Skeletal muscle satellite cell (primary cell): ENCODE results near the gene PKNOX1. TPM values are rescaled to one million over a fixed set of nuclear protein-coding genes. Genes with fewer than 3 reads are reported as not detected.
"Not testable (repeated sequence)": the region's sequence is repeated elsewhere in the genome, so short reads cannot be mapped to it uniquely, and the experiment has no call there.

Experiments used
- H3K27me3 ChIP-seq: 2 replicates; pipeline ENCODE4 v1.7.0; 2013; ENCODE audit warnings: low read length; ENCODE audit not compliant: control insufficient read depth, insufficient read depth
- H3K36me3 ChIP-seq: 2 replicates; pipeline ENCODE4 v1.7.0; 2013; ENCODE audit warnings: mild to moderate bottlenecking, control low read depth, low read length; ENCODE audit not compliant: insufficient read depth
- H3K4me1 ChIP-seq: 2 replicates; pipeline ENCODE4 v1.7.0; 2013; ENCODE audit warnings: low read length; ENCODE audit not compliant: control insufficient read depth, insufficient read depth
- H3K4me2 ChIP-seq: 2 replicates; pipeline ENCODE4 v1.7.0; 2013; ENCODE audit warnings: mild to moderate bottlenecking, low read length
- H3K4me3 ChIP-seq: 2 replicates; pipeline ENCODE4 v1.7.0; 2013; ENCODE audit warnings: low read length
- H3K9ac ChIP-seq: 2 replicates; pipeline ENCODE4 v1.7.0; 2013; ENCODE audit warnings: mild to moderate bottlenecking, low read depth, low read length, moderate library complexity
- H3K9me3 ChIP-seq: replicated peaks from 2 replicates; pipeline ENCODE4 v1.7.0; 2013; ENCODE audit warnings: mild to moderate bottlenecking, control low read depth, low read length
- total RNA-seq: library from RNA; depleted of rRNA; stranded (reverse); fragments of >200 nt; gene quantifications from 2 replicates; pipeline ENCODE4 v1.2.3, GENCODE V29; 2012; rRNA removed

PKNOX1 gene
- 18.8 and 21.3 TPM in 2 replicates for total RNA-seq

- Histone ChIP-seq H3K9ac (peak within 1 kb of the TSS; percentile 94), H3K4me3 (peak within 1 kb of the TSS; percentile 86), H3K4me1 (peaks cover 12% of the 10 kb centered on the region), H3K9me3 (no peaks in the 10 kb centered on the region), H3K4me2 (peak within 1 kb of the TSS; percentile 97), H3K27me3 (no peaks in the 10 kb centered on the region), H3K36me3 (no peaks in the 10 kb centered on the region)
These were observed at the start of gene PKNOX1 for GRCh38 chr21:42973991-42974831. PKNOX1 (plus strand) TSS chr21:42974562; CDS start chr21:43004382, 29,820 bp downstream.

- no peaks in the 10 kb centered on the region for H3K36me3 ChIP-seq
- H3K27me3 ChIP-seq = no peaks in the 10 kb centered on the region
- no peaks in the 10 kb centered on the region for H3K9me3 ChIP-seq
- peaks cover 9% of the 10 kb centered on the region for H3K4me1 ChIP-seq
- peak within 1 kb of the TSS; percentile 44 for H3K9ac ChIP-seq
- H3K4me2 ChIP-seq = no peak within 1 kb of the TSS
- no peak within 1 kb of the TSS for H3K4me3 ChIP-seq
These were observed 49.0 kb upstream of the PKNOX1 start, which contains the start of gene ERVH48-1 for GRCh38 chr21:42925114-42925926. ERVH48-1 (minus strand) TSS chr21:42925630; CDS start chr21:42919006, 6,624 bp downstream.

GRCh38 chr21:42927474-42928200 lies 46.7 kb upstream of the PKNOX1 start:
- not testable (repeated sequence) for H3K4me1 ChIP-seq, H3K36me3 ChIP-seq, H3K27me3 ChIP-seq, H3K4me2 ChIP-seq, H3K9ac ChIP-seq, H3K9me3 ChIP-seq, H3K4me3 ChIP-seq

GRCh38 chr21:42929969-42930368 lies 44.4 kb upstream of the PKNOX1 start:
- Histone ChIP-seq H3K4me3 (no peak overlapping the region), H3K27me3 (no peaks in the 10 kb centered on the region), H3K4me1 (peaks cover 4% of the 10 kb centered on the region), H3K4me2 (no peak overlapping the region), H3K9me3 (no peaks in the 10 kb centered on the region), H3K36me3 (no peaks in the 10 kb centered on the region), H3K9ac (no peak overlapping the region)

GRCh38 chr21:42931560-42932235 lies 42.7 kb upstream of the PKNOX1 start:
- Histone ChIP-seq H3K4me1 (peaks cover 4% of the 10 kb centered on the region), H3K36me3 (no peaks in the 10 kb centered on the region), H3K9me3 (no peaks in the 10 kb centered on the region), H3K27me3 (no peaks in the 10 kb centered on the region), H3K9ac (no peak overlapping the region), H3K4me2 (no peak overlapping the region), H3K4me3 (no peak overlapping the region)

- H3K4me1 ChIP-seq, H3K4me3 ChIP-seq, H3K27me3 ChIP-seq, H3K9ac ChIP-seq, H3K9me3 ChIP-seq, H3K36me3 ChIP-seq: not testable (repeated sequence)
- peak overlapping the region; percentile 58 for H3K4me2 ChIP-seq
These were observed 41.8 kb upstream of the PKNOX1 start for GRCh38 chr21:42932378-42933136.

GRCh38 chr21:42933137-42933970 lies 41.0 kb upstream of the PKNOX1 start:
- not testable (repeated sequence) for H3K9me3 ChIP-seq, H3K9ac ChIP-seq, H3K4me3 ChIP-seq, H3K36me3 ChIP-seq, H3K27me3 ChIP-seq, H3K4me1 ChIP-seq
- peak overlapping the region; percentile 58 for H3K4me2 ChIP-seq

- not testable (repeated sequence) for H3K4me2 ChIP-seq, H3K9me3 ChIP-seq, H3K9ac ChIP-seq, H3K27me3 ChIP-seq, H3K4me3 ChIP-seq, H3K4me1 ChIP-seq, H3K36me3 ChIP-seq
These were observed 40.4 kb upstream of the PKNOX1 start for GRCh38 chr21:42933973-42934372.

GRCh38 chr21:42936360-42936759 lies 38.0 kb upstream of the PKNOX1 start:
- not testable (repeated sequence) for H3K27me3 ChIP-seq, H3K36me3 ChIP-seq, H3K9me3 ChIP-seq, H3K9ac ChIP-seq, H3K4me2 ChIP-seq, H3K4me3 ChIP-seq
- peaks cover 10% of the 10 kb centered on the region for H3K4me1 ChIP-seq
